Memory B cell (primary cell): ENCODE data around the gene MEIS1.
"Not testable (repeated sequence)": the region's sequence is repeated elsewhere in the genome, so short reads cannot be mapped to it uniquely, and the experiment has no call there.

Experiments
- ATAC-seq: fragments of 150-1000 bp; cut with Tn5 transposase; 2 replicates; pipeline ENCODE4 v1.10.0; 2021; ENCODE audit warnings: low read depth, mild to moderate bottlenecking, moderate library complexity
- DNase-seq, 2 donors: peaks; one replicate each; pipeline ENCODE4 v3.0.0; 2022; ENCODE audit warnings: low spot score in 2 of 2
- H3K27ac Mint-ChIP-seq: one replicate; pipeline ENCODE4 v1.8.0; 2022; ENCODE audit warnings: mild to moderate bottlenecking, moderate library complexity, mixed read lengths
- H3K27me3 Mint-ChIP-seq: one replicate; pipeline ENCODE4 v1.8.0; 2022; ENCODE audit warnings: mixed read lengths
- H3K36me3 Mint-ChIP-seq: one replicate; pipeline ENCODE4 v1.8.0; 2022; ENCODE audit warnings: mild to moderate bottlenecking, mixed read lengths
- H3K4me1 Mint-ChIP-seq: one replicate; pipeline ENCODE4 v1.8.0; 2022; ENCODE audit warnings: mixed read lengths
- H3K4me3 Mint-ChIP-seq: one replicate; pipeline ENCODE4 v1.8.0; 2022; ENCODE audit warnings: mild to moderate bottlenecking, moderate library complexity, mixed read lengths
- H3K9me3 Mint-ChIP-seq: one replicate; pipeline ENCODE4 v1.8.0; 2022; ENCODE audit warnings: mixed read lengths

The MEIS1 gene

GRCh38 chr2:66434679-66435548, at the start of gene MEIS1:
MEIS1 (plus strand) TSS chr2:66435125; CDS start chr2:66435857, 732 bp downstream.
- H3K27ac Mint-ChIP-seq, result no peak within 1 kb of the TSS
- no peak for DNase-seq
- no peaks in the 10 kb centered on the region for H3K36me3 Mint-ChIP-seq
- H3K4me1 Mint-ChIP-seq, result peaks cover 17% of the 10 kb centered on the region
- peak; percentile 57 for ATAC-seq
- no peaks in the 10 kb centered on the region for H3K9me3 Mint-ChIP-seq
- H3K4me3 Mint-ChIP-seq, result peak within 1 kb of the TSS; percentile 73
- peaks cover 33% of the 10 kb centered on the region for H3K27me3 Mint-ChIP-seq

- Mint-ChIP-seq H3K27ac (no peak overlapping the region), H3K27me3 (no peaks in the 10 kb centered on the region), H3K36me3 (no peaks in the 10 kb centered on the region), H3K4me1 (no peaks in the 10 kb centered on the region), H3K4me3 (no peak overlapping the region), H3K9me3 (no peaks in the 10 kb centered on the region)
- DNase-seq, result no peak
- ATAC-seq, result no peak
Observed at GRCh38 chr2:66387016-66387753, 47.7 kb upstream of the MEIS1 start.

- H3K4me1 Mint-ChIP-seq, result no peaks in the 10 kb centered on the region
- H3K27ac Mint-ChIP-seq, result no peak overlapping the region
- ATAC-seq (no peak), DNase-seq (no peak)
- H3K4me3 Mint-ChIP-seq, result no peak overlapping the region
- no peaks in the 10 kb centered on the region for H3K9me3 Mint-ChIP-seq
- H3K27me3 Mint-ChIP-seq, result no peaks in the 10 kb centered on the region
- H3K36me3 Mint-ChIP-seq, result no peaks in the 10 kb centered on the region
Observed at GRCh38 chr2:66389651-66390131, 45.2 kb upstream of the MEIS1 start.

- H3K27me3 Mint-ChIP-seq, result no peaks in the 10 kb centered on the region
- no peak for DNase-seq
- no peak overlapping the region for H3K27ac Mint-ChIP-seq
- ATAC-seq, result no peak
- no peaks in the 10 kb centered on the region for H3K4me1 Mint-ChIP-seq
- no peaks in the 10 kb centered on the region for H3K9me3 Mint-ChIP-seq
- no peak overlapping the region for H3K4me3 Mint-ChIP-seq
- no peaks in the 10 kb centered on the region for H3K36me3 Mint-ChIP-seq
Observed at GRCh38 chr2:66390152-66390551, 44.8 kb upstream of the MEIS1 start.

- Mint-ChIP-seq H3K4me3 (no peak overlapping the region), H3K27ac (no peak overlapping the region), H3K36me3 (no peaks in the 10 kb centered on the region), H3K4me1 (no peaks in the 10 kb centered on the region), H3K9me3 (no peaks in the 10 kb centered on the region), H3K27me3 (no peaks in the 10 kb centered on the region)
- DNase-seq, result no peak
- ATAC-seq, result no peak
Observed at GRCh38 chr2:66390811-66391210, 44.1 kb upstream of the MEIS1 start.

- not testable (repeated sequence) for ATAC-seq, H3K9me3 Mint-ChIP-seq, H3K27me3 Mint-ChIP-seq, DNase-seq, H3K27ac Mint-ChIP-seq, H3K36me3 Mint-ChIP-seq, H3K4me1 Mint-ChIP-seq, H3K4me3 Mint-ChIP-seq
Observed at GRCh38 chr2:66391240-66391639, 43.7 kb upstream of the MEIS1 start.

GRCh38 chr2:66405473-66405872, 29.5 kb upstream of the MEIS1 start:
- no peak overlapping the region for H3K4me3 Mint-ChIP-seq
- no peaks in the 10 kb centered on the region for H3K4me1 Mint-ChIP-seq
- peaks cover 2% of the 10 kb centered on the region for H3K9me3 Mint-ChIP-seq
- H3K27me3 Mint-ChIP-seq, result peaks cover 2% of the 10 kb centered on the region
- DNase-seq (no peak), ATAC-seq (no peak)
- no peaks in the 10 kb centered on the region for H3K36me3 Mint-ChIP-seq
- H3K27ac Mint-ChIP-seq, result no peak overlapping the region

- H3K27ac Mint-ChIP-seq, result no peak overlapping the region
- H3K4me1 Mint-ChIP-seq, result no peaks in the 10 kb centered on the region
- H3K4me3 Mint-ChIP-seq, result no peak overlapping the region
- H3K9me3 Mint-ChIP-seq, result peaks cover 2% of the 10 kb centered on the region
- H3K36me3 Mint-ChIP-seq, result no peaks in the 10 kb centered on the region
- ATAC-seq (no peak), DNase-seq (no peak)
- H3K27me3 Mint-ChIP-seq, result no peaks in the 10 kb centered on the region
Observed at GRCh38 chr2:66408905-66409304, 26.0 kb upstream of the MEIS1 start.

GRCh38 chr2:66412874-66413273, 22.1 kb upstream of the MEIS1 start:
- ATAC-seq, result no peak
- Mint-ChIP-seq H3K36me3 (no peaks in the 10 kb centered on the region), H3K9me3 (no peaks in the 10 kb centered on the region), H3K4me3 (no peak overlapping the region), H3K27ac (no peak overlapping the region), H3K4me1 (no peaks in the 10 kb centered on the region), H3K27me3 (no peaks in the 10 kb centered on the region)
- DNase-seq, result no peak

- no peaks in the 10 kb centered on the region for H3K4me1 Mint-ChIP-seq
- no peaks in the 10 kb centered on the region for H3K27me3 Mint-ChIP-seq
- no peak for DNase-seq
- no peak for ATAC-seq
- H3K4me3 Mint-ChIP-seq, result no peak overlapping the region
- no peaks in the 10 kb centered on the region for H3K9me3 Mint-ChIP-seq
- no peaks in the 10 kb centered on the region for H3K36me3 Mint-ChIP-seq
- no peak overlapping the region for H3K27ac Mint-ChIP-seq
Observed at GRCh38 chr2:66414896-66415295, 20.0 kb upstream of the MEIS1 start.

GRCh38 chr2:66418381-66418780, 16.5 kb upstream of the MEIS1 start:
- ATAC-seq (no peak), DNase-seq (no peak)
- Mint-ChIP-seq H3K36me3 (no peaks in the 10 kb centered on the region), H3K4me1 (no peaks in the 10 kb centered on the region), H3K27me3 (peaks cover 1% of the 10 kb centered on the region), H3K4me3 (no peak overlapping the region), H3K27ac (no peak overlapping the region), H3K9me3 (no peaks in the 10 kb centered on the region)

GRCh38 chr2:66421612-66422011, 13.3 kb upstream of the MEIS1 start:
- H3K9me3 Mint-ChIP-seq, result no peaks in the 10 kb centered on the region
- H3K27ac Mint-ChIP-seq, result no peak overlapping the region
- H3K4me1 Mint-ChIP-seq, result no peaks in the 10 kb centered on the region
- DNase-seq (no peak), ATAC-seq (no peak)
- no peak overlapping the region for H3K4me3 Mint-ChIP-seq
- peaks cover 15% of the 10 kb centered on the region for H3K27me3 Mint-ChIP-seq
- no peaks in the 10 kb centered on the region for H3K36me3 Mint-ChIP-seq

GRCh38 chr2:66423391-66424124, 11.4 kb upstream of the MEIS1 start:
- DNase-seq, result no peak
- no peaks in the 10 kb centered on the region for H3K9me3 Mint-ChIP-seq
- no peak for ATAC-seq
- no peaks in the 10 kb centered on the region for H3K4me1 Mint-ChIP-seq
- no peak overlapping the region for H3K4me3 Mint-ChIP-seq
- H3K27me3 Mint-ChIP-seq, result peaks cover 15% of the 10 kb centered on the region
- no peaks in the 10 kb centered on the region for H3K36me3 Mint-ChIP-seq
- H3K27ac Mint-ChIP-seq, result no peak overlapping the region
